Memory B cell (primary cell): ENCODE measurements around the gene CLIC3.
A peak's percentile ranks its signal among the peaks of the same experiment; 100 is the strongest.

ENCODE experiments used
- ATAC-seq: fragments of 150-1000 bp; cut with Tn5 transposase; 2 replicates; pipeline ENCODE4 v1.10.0; 2021; ENCODE audit warnings: low read depth, mild to moderate bottlenecking, moderate library complexity
- DNase-seq, 2 donors: peaks; one replicate each; pipeline ENCODE4 v3.0.0; 2022; ENCODE audit warnings: low spot score in 2 of 2
- H3K27ac Mint-ChIP-seq: one replicate; pipeline ENCODE4 v1.8.0; 2022; ENCODE audit warnings: mild to moderate bottlenecking, moderate library complexity, mixed read lengths
- H3K27me3 Mint-ChIP-seq: one replicate; pipeline ENCODE4 v1.8.0; 2022; ENCODE audit warnings: mixed read lengths
- H3K36me3 Mint-ChIP-seq: one replicate; pipeline ENCODE4 v1.8.0; 2022; ENCODE audit warnings: mild to moderate bottlenecking, mixed read lengths
- H3K4me1 Mint-ChIP-seq: one replicate; pipeline ENCODE4 v1.8.0; 2022; ENCODE audit warnings: mixed read lengths
- H3K4me3 Mint-ChIP-seq: one replicate; pipeline ENCODE4 v1.8.0; 2022; ENCODE audit warnings: mild to moderate bottlenecking, moderate library complexity, mixed read lengths
- H3K9me3 Mint-ChIP-seq: one replicate; pipeline ENCODE4 v1.8.0; 2022; ENCODE audit warnings: mixed read lengths

The CLIC3 gene

GRCh38 chr9:136980669-136981478 lies 15.5 kb downstream of the CLIC3 start:
- H3K4me1 Mint-ChIP-seq, result peaks cover 4% of the 10 kb centered on the region
- DNase-seq, result no peak
- H3K27me3 Mint-ChIP-seq, result peaks cover 16% of the 10 kb centered on the region
- H3K27ac Mint-ChIP-seq, result no peak overlapping the region
- peaks cover 2% of the 10 kb centered on the region for H3K36me3 Mint-ChIP-seq
- no peak for ATAC-seq
- H3K9me3 Mint-ChIP-seq, result no peaks in the 10 kb centered on the region
- no peak overlapping the region for H3K4me3 Mint-ChIP-seq

- DNase-seq, result no peak
- H3K27me3 Mint-ChIP-seq, result peaks cover 16% of the 10 kb centered on the region
- ATAC-seq, result no peak
- peaks cover 4% of the 10 kb centered on the region for H3K4me1 Mint-ChIP-seq
- H3K27ac Mint-ChIP-seq, result no peak overlapping the region
- no peak overlapping the region for H3K4me3 Mint-ChIP-seq
- H3K9me3 Mint-ChIP-seq, result no peaks in the 10 kb centered on the region
- H3K36me3 Mint-ChIP-seq, result peaks cover 2% of the 10 kb centered on the region
Measured at GRCh38 chr9:136979769-136980587, 16.4 kb downstream of the CLIC3 start.

GRCh38 chr9:136978865-136979544 lies 17.4 kb downstream of the CLIC3 start:
- H3K9me3 Mint-ChIP-seq, result no peaks in the 10 kb centered on the region
- H3K4me3 Mint-ChIP-seq, result no peak overlapping the region
- ATAC-seq, result no peak
- H3K27me3 Mint-ChIP-seq, result peaks cover 15% of the 10 kb centered on the region
- peaks cover 2% of the 10 kb centered on the region for H3K36me3 Mint-ChIP-seq
- peaks cover 3% of the 10 kb centered on the region for H3K4me1 Mint-ChIP-seq
- DNase-seq, result no peak
- H3K27ac Mint-ChIP-seq, result no peak overlapping the region

- H3K27me3 Mint-ChIP-seq, result peaks cover 11% of the 10 kb centered on the region
- H3K27ac Mint-ChIP-seq, result no peak overlapping the region
Measured at GRCh38 chr9:136978073-136978864, 18.1 kb downstream of the CLIC3 start.

GRCh38 chr9:136977649-136978072 lies 18.7 kb downstream of the CLIC3 start:
- no peaks in the 10 kb centered on the region for H3K9me3 Mint-ChIP-seq
- no peaks in the 10 kb centered on the region for H3K36me3 Mint-ChIP-seq
- ATAC-seq (no peak), DNase-seq (no peak)
- no peak overlapping the region for H3K27ac Mint-ChIP-seq
- H3K4me1 Mint-ChIP-seq, result no peaks in the 10 kb centered on the region
- peaks cover 12% of the 10 kb centered on the region for H3K27me3 Mint-ChIP-seq
- peak overlapping the region; percentile 9 for H3K4me3 Mint-ChIP-seq

More at GRCh38 chr9:136978073-136978864, 18.1 kb downstream of the CLIC3 start:
- no peaks in the 10 kb centered on the region for H3K36me3 Mint-ChIP-seq
- no peak overlapping the region for H3K4me3 Mint-ChIP-seq
- peak in 1 of 2 donors; percentile 67 for DNase-seq
- H3K4me1 Mint-ChIP-seq, result no peaks in the 10 kb centered on the region
- no peaks in the 10 kb centered on the region for H3K9me3 Mint-ChIP-seq
- ATAC-seq, result peak; percentile 53

- no peaks in the 10 kb centered on the region for H3K36me3 Mint-ChIP-seq
- H3K27me3 Mint-ChIP-seq, result peaks cover 12% of the 10 kb centered on the region
- H3K4me1 Mint-ChIP-seq, result no peaks in the 10 kb centered on the region
- H3K4me3 Mint-ChIP-seq, result peak within 1 kb of the TSS; percentile 9
- ATAC-seq (no peak), DNase-seq (no peak)
- no peaks in the 10 kb centered on the region for H3K9me3 Mint-ChIP-seq
- no peak within 1 kb of the TSS for H3K27ac Mint-ChIP-seq
Measured at GRCh38 chr9:136977223-136977622, 19.1 kb downstream of the CLIC3 start, which contains the start of gene PTGDS. PTGDS (plus strand) TSS chr9:136977504; CDS start chr9:136977579, 75 bp downstream.

- H3K27me3 Mint-ChIP-seq, result peaks cover 9% of the 10 kb centered on the region
- DNase-seq, result no peak
- no peaks in the 10 kb centered on the region for H3K36me3 Mint-ChIP-seq
- no peaks in the 10 kb centered on the region for H3K4me1 Mint-ChIP-seq
- peak; percentile 28 for ATAC-seq
- no peak overlapping the region for H3K4me3 Mint-ChIP-seq
- H3K9me3 Mint-ChIP-seq, result no peaks in the 10 kb centered on the region
- H3K27ac Mint-ChIP-seq, result no peak overlapping the region
Measured at GRCh38 chr9:136975644-136976043, 20.7 kb downstream of the CLIC3 start.

GRCh38 chr9:136974817-136975535 lies 21.4 kb downstream of the CLIC3 start:
- no peak for ATAC-seq
- Mint-ChIP-seq H3K4me1 (no peaks in the 10 kb centered on the region), H3K27me3 (peaks cover 9% of the 10 kb centered on the region), H3K27ac (no peak overlapping the region), H3K9me3 (no peaks in the 10 kb centered on the region), H3K36me3 (no peaks in the 10 kb centered on the region), H3K4me3 (no peak overlapping the region)
- DNase-seq, result no peak

- Mint-ChIP-seq H3K4me3 (no peak overlapping the region), H3K36me3 (no peaks in the 10 kb centered on the region), H3K4me1 (no peaks in the 10 kb centered on the region), H3K27ac (no peak overlapping the region), H3K9me3 (no peaks in the 10 kb centered on the region), H3K27me3 (peaks cover 10% of the 10 kb centered on the region)
- ATAC-seq (no peak), DNase-seq (no peak)
Measured at GRCh38 chr9:136973618-136974617, 22.4 kb downstream of the CLIC3 start.

- no peak for ATAC-seq
- H3K27ac Mint-ChIP-seq, result no peak overlapping the region
- no peaks in the 10 kb centered on the region for H3K4me1 Mint-ChIP-seq
- peaks cover 11% of the 10 kb centered on the region for H3K27me3 Mint-ChIP-seq
- H3K36me3 Mint-ChIP-seq, result no peaks in the 10 kb centered on the region
- no peak overlapping the region for H3K4me3 Mint-ChIP-seq
- H3K9me3 Mint-ChIP-seq, result no peaks in the 10 kb centered on the region
- no peak for DNase-seq
Measured at GRCh38 chr9:136972743-136973142, 23.6 kb downstream of the CLIC3 start.

GRCh38 chr9:136972335-136972734 lies 24.0 kb downstream of the CLIC3 start:
- Mint-ChIP-seq H3K4me3 (no peak overlapping the region), H3K36me3 (no peaks in the 10 kb centered on the region), H3K4me1 (no peaks in the 10 kb centered on the region), H3K27ac (no peak overlapping the region), H3K27me3 (peaks cover 8% of the 10 kb centered on the region), H3K9me3 (no peaks in the 10 kb centered on the region)
- DNase-seq (no peak), ATAC-seq (no peak)

- H3K27ac Mint-ChIP-seq, result no peak overlapping the region
- no peak overlapping the region for H3K4me3 Mint-ChIP-seq
- H3K9me3 Mint-ChIP-seq, result no peaks in the 10 kb centered on the region
- H3K27me3 Mint-ChIP-seq, result peaks cover 8% of the 10 kb centered on the region
- no peaks in the 10 kb centered on the region for H3K36me3 Mint-ChIP-seq
- DNase-seq (no peak), ATAC-seq (no peak)
- H3K4me1 Mint-ChIP-seq, result no peaks in the 10 kb centered on the region
Measured at GRCh38 chr9:136971746-136972145, 24.6 kb downstream of the CLIC3 start.
